Superior temporal gyrus (tissue), 1 donor: ENCODE results near the gene MPDU1.
"Not testable (repeated sequence)": the region's sequence is repeated elsewhere in the genome, so short reads cannot be mapped to it uniquely, and the experiment has no call there.

Source experiments
- DNase-seq: peaks from one replicate; pipeline ENCODE4 v3.0.0-alpha.2; 2016; ENCODE audit errors: extremely low spot score

MPDU1 gene

GRCh38 chr17:7580604-7581575 is 2.8 kb upstream of the MPDU1 start:
- no peak for DNase-seq

GRCh38 chr17:7582396-7583252 is 1.0 kb upstream of the MPDU1 start:
- DNase-seq = no peak

- DNase-seq = no peak
These were observed 3.2 kb downstream of the MPDU1 start for GRCh38 chr17:7586673-7587419.

GRCh38 chr17:7587420-7588151 is 3.9 kb downstream of the MPDU1 start:
- no peak for DNase-seq

- no peak for DNase-seq
These were observed 5.0 kb downstream of the MPDU1 start for GRCh38 chr17:7588553-7589203.

- DNase-seq = peak; percentile 91
These were observed 5.7 kb downstream of the MPDU1 start for GRCh38 chr17:7589204-7589868.

- no peak for DNase-seq
These were observed 6.4 kb downstream of the MPDU1 start, which contains the start of gene SOX15 for GRCh38 chr17:7589891-7590691. TSS of gene SOX15 (minus strand) at chr17:7590094. CDS start at chr17:7589676, 418 bp downstream.

- DNase-seq = no peak
These were observed 7.1 kb downstream of the MPDU1 start for GRCh38 chr17:7590743-7591142.

GRCh38 chr17:7591596-7591995 is 7.9 kb downstream of the MPDU1 start:
- no peak for DNase-seq

- DNase-seq = no peak
These were observed 8.9 kb downstream of the MPDU1 start for GRCh38 chr17:7592422-7593021.

GRCh38 chr17:7593296-7593695 is 9.6 kb downstream of the MPDU1 start:
- DNase-seq = no peak

GRCh38 chr17:7597561-7597960 is 13.9 kb downstream of the MPDU1 start:
- DNase-seq = not testable (repeated sequence)

- no peak for DNase-seq
These were observed 22.6 kb downstream of the MPDU1 start for GRCh38 chr17:7606280-7606679.

GRCh38 chr17:7610641-7611040 is 27.0 kb downstream of the MPDU1 start:
- DNase-seq = no peak

GRCh38 chr17:7611635-7612293 is 28.1 kb downstream of the MPDU1 start:
- DNase-seq = no peak

GRCh38 chr17:7612294-7612640 is 28.6 kb downstream of the MPDU1 start:
- DNase-seq = no peak

- peak; percentile 12 for DNase-seq
These were observed 30.2 kb downstream of the MPDU1 start for GRCh38 chr17:7613769-7614424.
